ENCODE results near the gene TMEM204.

GRCh38 chr16:1526608-1527555, 6.6 kb upstream of the TMEM204 start:
- TF ChIP-seq TEAD4 (IDR thresholded peaks at IDR 0.05; ENCODE audit: borderline replicate concordance, insufficient read depth), result no peak
- TF ChIP-seq CTCF (IDR thresholded peaks at IDR 0.05), result no peak
